NCI-H2107 treated with DMSO at 0.1 percent for 48 hours (cell line): ENCODE results near the gene MGAT4A.
"Not testable (repeated sequence)": the region's sequence is repeated elsewhere in the genome, so short reads cannot be mapped to it uniquely, and the experiment has no call there.

Source experiments
- DNase-seq: peaks from one replicate; lab custom pipeline; 2025; ENCODE audit not compliant: unreplicated experiment; lab: John Stamatoyannopoulos, UW

The MGAT4A gene

DNA sequence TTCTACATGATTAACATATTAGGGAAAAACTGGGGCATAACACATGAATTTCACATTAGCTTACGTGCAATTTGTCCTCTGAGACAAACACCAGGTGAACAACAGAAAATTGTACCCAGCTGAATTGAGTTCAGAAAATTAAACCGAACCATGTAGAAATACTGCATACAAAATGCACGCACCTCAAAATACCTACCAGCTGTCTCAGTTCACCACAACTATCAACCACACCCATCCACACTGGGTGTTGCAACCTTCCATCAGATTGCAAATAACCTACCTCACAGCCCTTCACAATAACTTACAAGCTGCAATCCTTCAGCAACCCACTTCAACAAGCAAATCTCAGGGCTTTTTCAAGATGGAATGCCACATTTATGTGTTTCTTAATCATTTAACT lies 66.6 kb downstream of the MGAT4A start:
- no peak for DNase-seq

DNA sequence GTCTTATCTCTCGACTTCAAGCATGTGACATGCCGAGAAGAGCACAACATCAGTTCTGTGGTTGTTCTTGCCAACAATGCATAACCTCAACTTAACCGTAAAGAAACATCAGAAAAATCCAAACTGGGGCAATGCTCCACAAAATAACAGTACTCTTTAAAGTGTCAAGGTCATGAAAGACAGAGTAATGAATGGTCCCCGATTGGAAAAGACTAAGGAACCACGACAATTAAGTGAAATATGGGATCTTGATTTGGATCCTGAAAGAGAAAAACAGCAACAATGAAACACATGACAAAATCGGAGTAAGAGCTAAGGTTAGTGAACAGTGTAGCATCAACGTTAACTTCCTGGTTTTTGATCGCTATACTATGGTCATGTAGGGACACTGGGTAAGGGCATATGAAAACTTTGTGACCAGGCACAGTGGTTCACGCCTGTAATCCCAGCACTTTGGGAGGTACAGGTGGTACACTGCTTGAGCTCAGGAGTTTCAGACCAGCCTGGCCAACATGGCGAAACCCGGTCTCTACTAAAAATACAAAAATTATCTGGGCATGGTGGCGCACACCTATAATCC lies 67.3 kb downstream of the MGAT4A start:
- DNase-seq = no peak

DNA sequence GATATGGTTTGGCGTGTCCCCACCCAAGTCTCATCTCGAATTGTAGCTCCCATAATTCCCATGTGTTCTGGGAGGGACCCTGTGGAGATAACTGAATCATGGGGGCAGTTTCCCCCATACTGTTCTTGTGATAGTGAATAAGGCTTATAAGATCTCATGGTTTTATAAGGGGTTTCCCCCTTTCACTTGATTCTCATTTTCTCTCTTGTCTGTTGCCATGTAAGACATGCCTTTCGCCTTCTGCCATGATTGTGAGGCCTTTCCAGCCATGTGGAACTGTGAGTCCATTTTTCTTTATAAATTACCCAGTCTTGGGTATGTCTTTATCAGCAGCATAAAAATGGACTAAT lies 71.5 kb downstream of the MGAT4A start:
- DNase-seq = not testable (repeated sequence)

DNA sequence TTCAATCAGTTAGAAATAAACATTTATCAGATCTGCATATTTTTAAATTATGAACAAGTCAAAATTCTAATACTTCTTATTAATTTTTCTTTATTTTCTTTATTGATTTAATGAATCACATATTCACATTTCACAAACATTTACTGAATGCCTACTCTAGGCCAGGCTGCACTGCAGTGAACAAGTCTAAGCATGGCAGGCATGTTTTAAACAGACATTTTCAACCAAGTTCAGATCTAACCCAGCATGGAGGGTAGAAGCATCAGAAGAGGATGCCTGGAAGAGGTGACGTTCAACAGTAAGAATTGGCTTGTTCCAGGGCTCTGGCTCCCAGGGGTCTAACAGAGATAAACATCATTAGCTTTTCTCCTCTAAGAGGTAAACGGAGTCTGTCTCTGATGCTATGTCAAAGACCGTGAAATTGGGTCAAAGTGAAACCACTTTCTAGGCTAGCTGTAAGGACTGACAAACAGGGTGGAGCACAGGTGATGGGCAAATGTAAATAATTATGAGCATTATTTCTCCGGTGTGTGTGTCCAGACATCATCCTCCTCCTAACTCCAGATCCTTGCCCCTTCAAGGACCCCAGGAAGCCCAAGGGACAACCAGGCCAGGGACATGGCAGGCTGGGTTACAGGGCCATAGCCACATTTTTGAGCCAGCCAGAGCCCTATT lies 72.0 kb downstream of the MGAT4A start:
- DNase-seq = no peak

DNA sequence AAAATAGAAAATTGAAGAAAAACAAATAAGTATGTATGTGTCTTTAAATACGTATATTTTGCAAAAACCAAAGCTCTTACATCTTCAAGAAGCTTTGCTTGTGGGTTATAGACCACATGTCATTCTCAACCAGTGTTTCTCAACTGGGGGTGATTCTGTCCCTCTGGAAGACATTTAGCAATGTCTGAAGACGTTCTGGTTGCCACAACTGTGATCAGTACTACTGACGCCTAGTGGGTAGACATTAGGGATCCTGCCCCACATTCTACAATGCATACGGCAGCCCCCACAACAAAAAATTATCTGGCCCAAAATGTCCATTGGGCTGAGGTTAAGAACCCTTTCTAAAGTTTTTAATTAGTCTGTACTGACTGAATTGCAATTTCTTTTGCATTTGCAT lies 74.1 kb downstream of the MGAT4A start:
- DNase-seq = no peak

DNA sequence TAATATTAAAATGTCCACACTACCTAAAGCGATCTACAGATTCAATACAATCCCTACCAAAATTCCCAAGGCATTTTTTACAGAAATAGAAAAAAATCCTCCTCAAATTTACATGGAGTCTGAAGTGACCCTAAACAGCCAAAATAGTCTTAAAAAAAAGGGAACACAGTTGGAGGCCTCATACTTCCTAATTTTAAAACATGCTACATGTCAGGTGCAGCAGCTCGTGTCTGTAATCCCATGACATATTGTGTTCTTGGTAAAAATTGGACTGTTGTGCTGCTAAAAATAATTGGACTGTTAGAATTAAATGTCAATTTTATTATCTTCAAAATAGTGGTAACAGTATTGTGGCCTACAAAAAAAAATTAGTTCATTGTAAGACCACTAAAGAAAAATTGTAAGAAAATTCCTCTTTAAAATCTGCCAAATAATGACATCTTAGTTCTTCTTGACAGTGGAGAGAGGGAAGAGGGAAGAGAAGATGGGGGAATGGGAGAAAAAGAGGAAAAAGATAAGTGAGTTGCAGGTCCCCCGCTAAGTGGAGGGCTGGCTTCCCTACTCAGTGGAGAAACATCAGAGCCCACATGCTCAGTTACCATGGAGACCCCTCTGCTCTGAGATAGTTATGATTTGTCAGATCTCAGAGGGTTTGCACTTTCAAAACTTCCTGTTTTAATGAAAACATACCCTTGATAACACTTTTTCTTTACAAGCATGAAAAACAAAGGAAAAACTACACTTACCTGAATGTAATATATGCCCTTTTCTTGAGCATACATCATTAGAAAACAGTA lies 76.0 kb downstream of the MGAT4A start:
- no peak for DNase-seq

DNA sequence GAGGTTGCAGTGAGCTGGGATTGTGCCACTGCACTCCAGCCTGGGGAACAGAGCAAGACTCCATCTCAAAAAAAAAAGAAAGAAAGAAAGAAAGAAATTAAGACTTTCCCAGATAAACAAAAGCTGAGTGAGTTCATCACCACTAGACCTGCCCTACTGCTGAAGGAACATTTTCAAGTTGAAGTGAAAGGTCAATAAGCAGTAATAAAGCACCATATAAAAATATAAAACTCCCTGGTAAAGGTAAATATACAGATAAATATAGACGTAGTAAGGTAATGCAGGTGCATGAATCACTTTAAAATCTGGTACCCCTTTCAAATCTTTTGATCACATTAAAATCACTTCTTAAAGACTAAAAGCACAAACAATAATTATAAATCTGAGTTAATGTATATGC lies 79.9 kb downstream of the MGAT4A start:
- no peak for DNase-seq

DNA sequence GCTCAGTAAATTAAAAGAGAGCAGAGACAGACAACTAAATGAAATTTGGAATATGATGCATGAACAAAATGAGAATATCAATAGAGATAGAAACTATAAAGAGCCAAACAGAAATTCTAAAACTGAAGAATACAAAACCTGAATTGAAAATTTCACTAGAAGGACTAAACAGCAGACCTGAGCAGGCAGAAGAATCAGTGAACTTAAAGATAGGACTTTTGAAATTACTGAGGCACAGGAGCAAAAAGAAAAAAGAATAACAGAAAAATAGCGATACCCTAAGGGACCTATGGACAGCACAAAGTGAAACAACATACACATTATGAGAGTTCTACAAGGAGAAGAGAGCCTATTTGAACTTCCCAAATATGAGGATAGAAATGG lies 80.9 kb downstream of the MGAT4A start:
- no peak for DNase-seq

DNA sequence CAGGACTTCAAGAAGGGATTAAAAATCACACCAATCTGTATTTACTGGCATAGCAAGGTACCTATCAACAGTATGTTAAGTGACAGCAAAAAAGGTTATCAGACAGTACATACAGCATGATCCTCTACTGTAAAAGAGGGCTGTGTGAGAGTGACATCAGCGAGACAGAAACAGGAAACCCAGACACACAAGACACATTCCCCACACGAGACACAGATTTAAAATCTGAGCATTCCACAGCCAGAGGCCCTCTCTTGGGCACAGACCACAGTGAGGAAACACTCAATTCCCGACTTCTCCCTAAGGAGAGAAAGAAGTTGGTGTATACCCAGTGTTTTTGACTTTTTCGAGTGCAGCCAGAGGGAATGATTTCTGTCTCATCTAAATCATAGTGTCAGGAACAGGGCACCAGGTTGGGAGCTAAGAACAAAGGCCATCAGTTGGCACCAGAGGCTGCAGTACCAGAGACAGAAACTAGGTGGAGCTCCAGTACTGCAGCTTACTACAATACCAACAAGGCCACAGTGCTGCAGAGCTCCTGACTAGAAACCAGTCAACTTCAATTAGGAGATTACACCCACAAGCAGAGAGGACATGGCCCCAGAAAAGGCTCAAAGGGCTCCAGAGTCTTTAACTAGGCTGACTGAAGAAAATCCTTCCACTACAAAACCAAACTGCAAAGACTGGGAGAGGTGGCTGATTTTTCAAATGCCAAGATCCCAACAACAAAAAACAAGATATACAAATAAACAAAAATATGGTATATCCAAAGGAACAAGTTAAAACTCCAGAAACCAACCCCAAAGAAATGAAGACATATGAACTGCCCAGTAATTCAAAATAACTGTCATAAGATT lies 81.6 kb downstream of the MGAT4A start:
- DNase-seq = peak; percentile 91

DNA sequence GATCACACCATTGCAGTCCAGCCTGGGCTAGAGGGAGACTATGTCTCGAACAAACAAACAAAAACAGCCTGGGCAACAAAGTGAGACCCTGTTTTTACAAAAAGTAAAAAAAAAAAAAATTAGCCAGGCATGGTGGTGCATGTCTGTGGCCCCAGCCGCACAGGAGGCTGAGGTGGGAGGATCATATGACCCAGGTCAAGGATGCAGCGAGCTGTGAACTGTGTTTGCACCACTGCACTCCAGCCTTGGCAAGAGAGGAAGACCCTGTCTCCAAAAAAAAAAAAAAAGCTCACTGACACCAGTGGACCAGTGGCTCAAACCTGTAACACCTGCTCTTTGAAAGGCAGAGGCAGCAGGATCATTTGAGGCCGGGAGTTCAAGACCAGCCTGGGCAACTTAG lies 82.5 kb downstream of the MGAT4A start:
- DNase-seq = no peak

DNA sequence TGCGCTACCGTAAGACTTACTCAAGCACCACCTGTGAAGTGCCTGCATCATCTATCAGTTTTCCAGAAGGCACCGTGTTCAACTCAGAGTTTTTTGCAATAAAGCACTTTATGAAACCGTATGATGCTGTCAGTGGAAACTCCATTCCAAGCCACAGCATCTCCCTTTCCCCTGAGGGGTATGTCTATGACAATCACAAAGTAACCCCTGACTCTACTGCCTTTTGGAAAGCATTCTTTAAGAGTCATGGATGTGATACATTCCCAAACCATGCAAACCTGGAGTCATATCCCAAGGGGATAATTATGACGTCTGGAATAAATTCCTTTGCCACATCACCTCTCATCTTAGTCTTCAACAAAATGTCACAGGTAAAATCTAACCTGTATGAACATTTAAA lies 83.3 kb downstream of the MGAT4A start:
- DNase-seq = no peak

DNA sequence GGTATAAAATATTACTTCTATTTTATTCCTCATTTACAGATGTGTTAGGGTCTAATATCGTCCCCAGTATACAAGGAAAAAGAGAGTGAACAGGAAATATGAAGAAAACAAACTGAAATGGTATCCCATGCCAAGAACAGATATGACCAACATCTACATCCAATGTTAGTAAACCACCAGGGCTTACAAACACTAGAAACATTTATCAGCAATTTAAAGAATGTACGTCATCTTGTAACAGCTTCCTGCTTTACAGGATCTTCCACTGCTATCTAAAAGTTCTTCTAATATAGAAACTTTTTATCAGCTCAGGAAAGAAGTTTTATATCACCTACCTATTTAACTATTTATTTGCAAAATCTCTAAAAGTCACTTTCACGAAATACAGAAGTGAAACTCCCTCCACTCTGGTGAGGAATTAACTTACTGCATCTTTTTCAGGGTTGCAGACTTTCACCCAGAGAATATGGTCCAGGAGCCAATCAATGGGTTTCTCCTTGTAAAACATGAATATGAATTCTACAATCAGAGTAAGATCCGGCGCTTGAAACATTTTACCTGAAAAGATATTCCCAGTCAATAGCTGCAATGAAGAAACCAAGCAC lies 87.3 kb downstream of the MGAT4A start:
- no peak for DNase-seq

DNA sequence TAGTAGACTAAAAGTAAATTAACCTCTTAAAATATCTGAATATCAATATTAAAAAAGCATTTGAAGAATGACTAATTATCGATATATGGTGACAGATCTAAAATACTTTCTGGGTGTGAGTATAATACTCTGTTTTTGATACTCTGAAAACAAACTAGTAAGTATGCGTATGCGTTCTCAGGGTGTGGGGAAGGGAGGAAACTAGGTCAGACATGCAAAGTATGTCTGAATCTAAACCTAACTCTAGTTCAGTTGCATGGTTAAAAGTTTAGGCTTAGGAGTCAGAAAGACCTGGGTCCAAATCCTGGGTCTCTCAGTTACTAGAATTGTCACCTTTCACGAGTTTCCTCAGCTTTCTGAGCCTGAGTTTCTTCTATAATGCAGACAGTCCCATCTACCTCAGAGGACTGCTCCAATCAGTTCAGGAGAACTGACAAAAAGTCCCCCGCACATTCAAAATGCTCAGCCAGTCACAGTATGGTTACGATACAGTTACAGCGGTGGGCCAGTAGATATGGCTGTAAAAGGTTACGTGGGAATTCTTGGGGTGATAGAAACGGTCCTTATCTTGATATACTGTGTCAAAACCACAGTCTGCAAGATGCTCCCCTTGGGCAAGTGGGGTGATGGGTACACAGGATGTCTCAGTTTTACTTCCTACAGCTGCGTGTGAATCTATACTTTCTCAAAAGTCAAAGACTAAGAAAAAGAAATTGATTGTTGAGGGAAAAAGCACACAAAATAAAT lies 93.4 kb downstream of the MGAT4A start:
- no peak for DNase-seq

DNA sequence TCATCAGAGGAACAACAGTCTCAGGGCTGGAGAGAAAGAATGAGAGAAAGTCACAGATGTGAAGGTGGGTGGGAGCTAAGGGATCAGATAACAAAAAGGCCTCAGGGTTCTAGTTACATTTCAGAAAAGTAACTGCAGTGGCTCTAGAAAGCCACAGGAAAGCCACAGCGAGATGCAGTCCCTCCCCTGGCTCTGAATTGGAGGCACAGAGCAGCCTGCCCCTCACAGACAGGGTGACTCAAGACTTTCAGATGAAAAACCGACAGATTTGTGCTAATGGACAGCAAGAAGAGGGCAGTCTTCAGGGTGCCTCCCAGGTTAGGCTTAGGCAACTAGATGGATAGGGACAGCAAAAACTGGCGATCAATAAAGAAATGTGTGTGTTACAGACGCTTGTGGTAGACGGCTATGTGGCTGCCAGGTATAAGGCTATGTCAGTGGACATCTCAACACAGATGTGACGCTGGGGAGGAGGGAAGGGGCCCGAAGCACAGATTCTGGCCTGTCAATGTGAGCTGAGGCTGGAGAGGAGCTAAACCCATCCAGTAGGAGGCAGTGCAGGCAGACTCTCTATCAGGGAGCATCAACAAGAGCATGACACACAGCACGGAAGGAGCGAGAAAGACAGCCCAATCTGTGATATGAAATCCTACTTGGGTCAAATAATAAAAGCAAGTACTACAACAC lies 96.4 kb downstream of the MGAT4A start:
- peak; percentile 81 for DNase-seq

DNA sequence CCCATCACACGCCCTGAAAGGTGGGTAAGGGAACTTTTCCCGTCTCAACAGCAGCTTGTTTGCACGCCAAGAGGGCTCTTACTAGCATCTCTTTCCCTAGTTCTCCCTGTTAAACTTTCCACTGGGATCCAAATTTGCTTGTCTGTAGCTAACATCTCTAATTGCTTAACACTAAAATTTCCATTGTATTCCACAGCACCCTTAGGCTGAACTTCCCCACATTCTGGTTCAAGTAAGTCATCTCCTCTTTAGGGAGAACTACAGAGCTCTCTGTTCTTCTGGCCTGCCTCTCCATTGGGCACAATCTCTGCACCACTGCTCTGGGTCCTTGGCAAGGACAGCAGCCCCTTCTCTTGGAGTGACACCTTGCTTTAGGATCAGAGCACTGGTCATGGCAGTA lies 98.6 kb downstream of the MGAT4A start:
- DNase-seq = no peak

DNA sequence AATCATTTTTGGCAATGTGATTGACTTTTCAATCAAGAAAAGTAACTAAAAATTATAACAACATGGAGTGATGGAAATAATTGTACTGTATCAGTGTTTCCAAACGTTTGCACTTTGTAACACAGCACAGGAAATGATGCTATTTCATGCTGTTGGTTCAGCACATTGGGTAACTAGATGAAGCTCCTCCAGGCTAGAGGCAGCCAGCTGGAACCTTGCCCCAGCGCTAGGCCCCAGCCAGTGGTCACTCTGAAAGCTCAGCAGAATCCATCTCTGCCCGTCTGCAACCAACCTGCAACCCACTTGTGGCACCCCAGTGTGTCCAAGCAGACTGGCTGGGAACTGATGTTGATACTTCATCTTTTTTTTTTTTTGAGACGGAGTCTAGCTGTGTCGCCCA lies 107.3 kb downstream of the MGAT4A start:
- no peak for DNase-seq

DNA sequence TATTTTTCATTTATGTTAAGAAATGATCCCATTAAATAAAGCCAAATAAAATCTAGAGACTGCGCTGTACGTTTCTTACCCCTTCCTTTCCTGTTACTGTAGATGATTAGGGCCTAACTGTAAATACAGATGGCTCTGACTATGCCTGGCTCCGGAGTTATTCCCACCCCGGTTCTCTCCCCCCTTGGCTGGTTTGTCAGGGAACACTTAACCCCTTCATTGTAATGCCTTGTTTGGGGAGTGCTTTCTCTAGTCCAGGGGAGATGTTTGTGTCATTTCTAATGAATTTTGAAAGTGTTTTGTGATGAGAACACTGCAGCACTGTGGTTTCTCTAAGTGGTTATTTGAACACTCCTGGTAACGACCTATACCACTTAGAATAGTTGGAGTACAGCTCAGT lies 113.8 kb downstream of the MGAT4A start:
- DNase-seq = peak; percentile 24

DNA sequence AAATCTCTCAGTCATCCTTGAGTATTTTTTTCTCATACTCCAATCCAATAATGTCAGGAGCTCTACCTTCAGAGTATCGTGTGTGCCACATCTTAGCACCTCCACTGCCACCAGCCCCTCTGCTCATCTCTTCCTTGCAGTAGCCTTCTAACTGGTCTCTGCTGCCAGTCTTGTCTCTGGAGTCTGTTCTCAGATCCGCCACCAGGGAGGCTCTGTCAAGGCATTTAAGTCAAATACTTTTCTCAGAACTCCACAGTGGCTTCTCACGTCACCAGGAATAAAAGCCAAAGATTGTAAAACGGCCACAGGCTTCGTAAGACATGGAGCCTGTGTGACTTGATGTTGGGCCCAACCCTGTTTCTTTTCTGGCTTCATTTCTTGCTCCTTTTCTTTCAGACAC lies 115.5 kb downstream of the MGAT4A start:
- DNase-seq = no peak

DNA sequence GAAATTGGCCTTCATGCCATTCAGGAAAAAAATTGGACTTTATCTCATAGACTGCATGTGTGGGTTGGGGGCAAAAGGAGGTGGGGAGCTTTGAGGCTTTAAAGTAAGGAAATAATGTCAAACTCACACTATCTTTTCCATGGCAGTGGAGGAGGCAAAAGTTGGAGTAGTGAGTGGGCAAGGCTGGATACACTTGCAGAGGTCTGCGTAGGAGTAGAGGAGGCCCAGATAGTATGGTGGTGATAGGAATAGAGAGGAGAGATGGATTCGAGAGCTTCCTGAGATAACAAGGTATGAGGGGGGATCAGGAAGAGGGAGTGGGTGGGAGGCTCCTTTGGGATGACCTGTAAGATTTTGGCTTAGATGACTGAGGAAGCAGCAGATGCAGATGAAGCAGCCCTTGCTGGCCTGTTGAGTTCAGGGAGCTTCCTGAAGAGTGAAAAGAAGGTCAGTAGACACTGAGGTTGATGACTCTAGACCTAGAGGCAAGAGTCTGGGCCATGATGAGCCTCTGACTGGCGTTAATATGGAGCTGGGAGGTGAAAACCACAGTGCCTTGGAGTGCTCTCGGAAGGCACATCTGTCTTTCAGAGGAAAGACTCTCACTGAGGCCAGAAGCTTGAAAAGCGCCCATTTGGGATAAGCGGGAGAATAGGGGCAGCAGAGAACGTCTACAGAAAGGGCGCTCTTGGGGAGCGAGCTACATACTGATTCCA lies 116.8 kb downstream of the MGAT4A start:
- DNase-seq = no peak
